GM12878 (cell line): ENCODE results near the gene SLAMF9. TPM values are rescaled to one million over a fixed set of nuclear protein-coding genes. Genes with fewer than 3 reads are reported as not detected.

Source experiments
- ATAC-seq: fragments of 200-7000 bp; cut with Tn5 transposase; 3 replicates; pipeline ENCODE4 v1.9.1; 2020; ENCODE audit warnings: mild to moderate bottlenecking, moderate library complexity
- BruUV-seq: library from RNA; stranded (reverse); fragments of 400-500 nt; replicated peaks from 2 replicates; lab custom pipeline; 2021; lab: Mats Ljungman, UMichigan
- CTCF ChIA-PET: fragments of 300-600 bp; sonication (Branson Sonifier 250); formaldehyde crosslinking; extraction: SDS; loops from one replicate; lab custom pipeline; 2021; ENCODE audit warnings: inconsistent platforms; lab: Yijun Ruan, JAX
- POLR2A ChIA-PET: fragments of 350-600 bp; formaldehyde crosslinking; extraction: SDS; loops from one replicate; lab custom pipeline; 2021; ENCODE audit warnings: inconsistent platforms; lab: Charles Lee
- RAD21 ChIA-PET: fragments of 300-600 bp; sonication (Branson Sonifier 250); formaldehyde crosslinking; loops from one replicate; lab custom pipeline; 2023; ENCODE audit warnings: antibody characterized with exemption; ENCODE audit not compliant: unreplicated experiment; lab: Charles Lee
- SMC1A ChIA-PET: fragments of 300-600 bp; sonication (Branson Sonifier 250); formaldehyde crosslinking; loops from one replicate; lab custom pipeline; 2023; ENCODE audit not compliant: unreplicated experiment, uncharacterized antibody; lab: Charles Lee
- DNase-seq: peaks from one replicate; pipeline ENCODE4 v3.0.0-alpha.2; 2011; ENCODE audit warnings: low read depth, low spot score
- FAIRE-seq: peaks from 3 replicates; lab custom pipeline; 2011; peaks lifted over from hg19 to GRCh38; lab: Jason Lieb, UNC
- H2AFZ ChIP-seq: 2 replicates; pipeline ENCODE4 v1.6.0; 2011; ENCODE audit warnings: low read depth, low read length, control low read depth; ENCODE audit not compliant: control insufficient read depth
- H3K27ac ChIP-seq: 2 replicates; pipeline ENCODE4 v1.5.1; 2011; ENCODE audit warnings: control low read depth; ENCODE audit not compliant: control insufficient read depth, insufficient read depth
- H3K27me3 ChIP-seq, 2 experiments: replicated peaks in 1 of 2; 2 replicates each; pipeline versions ENCODE4 v1.6.0 to v1.6.1; 2011; ENCODE audit warnings: low read length in 1 of 2; ENCODE audit not compliant: control insufficient read depth in 2 of 2, insufficient read depth in 2 of 2
- H3K36me3 ChIP-seq, 2 experiments: 2 replicates each; pipeline ENCODE4 v1.5.1; 2011; ENCODE audit warnings: low read length in 1 of 2; ENCODE audit not compliant: control insufficient read depth in 2 of 2, insufficient read depth in 2 of 2
- H3K4me1 ChIP-seq: 2 replicates; pipeline ENCODE4 v1.6.1; 2011; ENCODE audit warnings: mild to moderate bottlenecking, low read length, moderate library complexity, mixed read lengths; ENCODE audit not compliant: control insufficient read depth, insufficient read depth
- H3K4me2 ChIP-seq: 2 replicates; pipeline ENCODE4 v1.6.0; 2011; ENCODE audit warnings: control low read depth; ENCODE audit not compliant: control insufficient read depth, insufficient read depth
- H3K4me3 ChIP-seq: fragments of 200-600 bp; sonication (generic); 2 replicates; pipeline ENCODE4 v1.5.1; 2016
- H3K79me2 ChIP-seq: 2 replicates; pipeline ENCODE4 v1.6.0; 2011; ENCODE audit warnings: low read length; ENCODE audit not compliant: control insufficient read depth, insufficient read depth
- H3K9ac ChIP-seq: 2 replicates; pipeline ENCODE4 v1.8.0; 2011; ENCODE audit warnings: low read length, control low read depth, mixed read lengths; ENCODE audit not compliant: control insufficient read depth, insufficient read depth
- H3K9me3 ChIP-seq: replicated peaks from 3 replicates; pipeline ENCODE4 v1.5.1; 2011; ENCODE audit warnings: mild to moderate bottlenecking, low read length; ENCODE audit not compliant: control insufficient read depth, insufficient read depth
- H4K20me1 ChIP-seq: 2 replicates; pipeline ENCODE4 v1.6.0; 2011; ENCODE audit not compliant: control insufficient read depth, insufficient read depth
- HDAC6 ChIP-seq: fragments of 200-600 bp; sonication (generic); IDR thresholded peaks from one replicate; pipeline ENCODE4 v1.8.0; 2017; ENCODE audit warnings: antibody characterized with exemption; ENCODE audit not compliant: unreplicated experiment
- HDGF ChIP-seq: fragments of 450-650 bp; IDR thresholded peaks from 2 replicates; pipeline ENCODE4 v1.6.1; 2016; ENCODE audit warnings: antibody characterized with exemption
- IKZF1 ChIP-seq: fragments of 450-650 bp; conservative IDR thresholded peaks from 2 replicates; pipeline ENCODE4 v1.6.1; 2017; ENCODE audit warnings: antibody characterized with exemption, mild to moderate bottlenecking
- LARP7 ChIP-seq: fragments of 450-650 bp; IDR thresholded peaks from 2 replicates; pipeline ENCODE4 v1.6.1; 2017; ENCODE audit warnings: mild to moderate bottlenecking
- SUZ12 ChIP-seq: fragments of 200-600 bp; sonication (generic); IDR thresholded peaks from one replicate; pipeline ENCODE4 v1.6.1; 2018; ENCODE audit warnings: antibody characterized with exemption, mild to moderate bottlenecking; ENCODE audit not compliant: unreplicated experiment
- WGBS: methylation state at CpG from one replicate; pipeline ENCODE4 v1.1.6; 2016; ENCODE audit warnings: low lambda C conversion rate; ENCODE audit not compliant: insufficient replicate concordance, insufficient coverage; ENCODE audit errors: missing lambda C conversion rate; 5-methylcytosine and 5-hydroxymethylcytosine counted together
- in situ Hi-C: fragments of 300-500 bp; cut with MboI; formaldehyde crosslinking; loops from 9 replicates; pipeline ENCODE4 v1.14.3; 2018; ENCODE audit warnings: mixed read lengths
- intact Hi-C: fragments of 100-400 bp; cut with micrococcal nuclease; formaldehyde crosslinking; loops from one replicate; pipeline ENCODE4 v1.14.2; 2022; ENCODE audit not compliant: unreplicated experiment
- polyA plus RNA-seq, 11 experiments: library from polyadenylated mRNA; depleted of rRNA in 4 of 11; unstranded in 6 of 11; stranded (reverse) in 5 of 11; fragments of >200 nt; fragmentation: Nextera tagmentation in 4 of 11; fragmentation: Illumina TruSeq in 1 of 11; extraction: Ambion mirVana in 4 of 11; extraction: Trizol in 1 of 11; gene quantifications; 1 replicate in 1 of 11; 2 replicates in 10 of 11; pipeline versions ENCODE4 v1.2.1 to v1.2.3, GENCODE V29; 2011 to 2016; ENCODE audit warnings: inconsistent platforms in 2 of 11, missing spikeins in 2 of 11, low read depth in 1 of 11
- total RNA-seq, 4 experiments: library from RNA; depleted of rRNA in 3 of 4; stranded (reverse); fragments of >200 nt in 3 of 4; fragmentation: Illumina TruSeq in 1 of 4; extraction: Trizol in 1 of 4; gene quantifications; 2 replicates each; pipeline versions ENCODE4 v1.2.1 to v1.2.3, GENCODE V29; 2013 to 2021
- TF ChIP-seq, protein P1 (sequence below): fragments of 450-650 bp; conservative IDR thresholded peaks from 2 replicates; pipeline ENCODE4 v1.6.1; 2017; ENCODE audit warnings: mild to moderate bottlenecking, moderate library complexity

The SLAMF9 gene
- total and polyA plus RNA-seq, 10 of the 15 experiments (the other 5 are each of a cell fraction or from before 2014, with no cell fraction given) = not detected

DNA sequence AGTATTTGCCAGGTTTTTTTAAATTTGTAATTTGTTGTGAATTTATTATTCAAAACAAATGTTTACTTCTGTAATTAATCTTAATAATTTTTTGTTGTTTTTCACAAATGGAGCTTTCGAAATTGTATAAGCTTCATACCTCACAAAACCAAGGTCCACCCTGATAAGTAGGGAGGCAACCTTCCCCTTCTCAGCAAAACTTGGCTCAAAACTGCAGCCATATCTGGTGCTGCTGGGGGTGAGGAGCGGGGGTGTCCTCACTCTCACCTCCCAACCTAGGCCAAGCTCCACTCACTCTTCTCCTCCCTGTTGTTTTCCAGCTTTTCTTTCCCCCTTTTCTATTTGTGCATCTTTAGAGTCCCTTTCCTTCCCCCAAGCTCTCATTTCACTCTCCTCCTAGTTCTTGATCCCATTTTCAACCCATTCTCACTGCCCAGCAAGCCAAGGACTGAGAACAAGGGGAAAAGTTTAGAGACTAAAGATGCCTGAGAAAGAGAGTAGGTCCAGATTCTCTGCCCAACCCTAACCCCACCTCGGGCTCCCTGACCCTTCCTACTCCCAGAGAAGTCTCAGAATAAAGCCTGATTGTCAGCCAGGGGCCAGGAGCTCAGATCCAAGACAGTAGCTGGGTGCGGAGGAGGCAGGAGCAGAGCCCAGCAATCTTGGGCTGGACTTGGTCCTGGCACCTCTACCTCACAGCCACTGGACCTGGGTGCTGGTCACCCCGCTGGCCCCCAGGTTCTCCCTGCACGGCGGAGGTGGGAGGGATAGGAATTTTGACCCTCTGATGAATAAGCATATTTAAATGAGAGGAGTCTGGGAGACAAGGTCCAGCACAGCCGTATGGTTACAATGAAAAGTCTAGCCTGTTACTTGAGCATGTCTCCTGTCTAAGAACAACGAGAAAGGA lies 45.8 kb downstream of the SLAMF9 start:
- H3K9me3 ChIP-seq = no peaks in the 10 kb centered on the region; the same call in 2 of the 3 replicates
- no peak overlapping the region for H3K27ac ChIP-seq
- FAIRE-seq (no peak), DNase-seq (no peak), ATAC-seq (no peak)
- no peaks in the 10 kb centered on the region for H4K20me1 ChIP-seq
- ChIA-PET CTCF (interaction anchor here (1.2 to 8.9 kb wide), 6 partner anchors 11 to 109 kb away, joined by 3 to 68 read pairs (median 4); no protein-coding TSS in a partner anchor), SMC1A (interaction anchor here (1.1 to 1.5 kb wide), 3 partner anchors 14 to 98 kb away, joined by 3 to 7 read pairs (median 4); no protein-coding TSS in a partner anchor), POLR2A (interaction anchor here (0.5 to 0.6 kb wide), 2 partner anchors 99 to 353 kb away, joined by 3 to 6 read pairs; no protein-coding TSS in a partner anchor), RAD21 (interaction anchor here (0.8 to 1.5 kb wide), 3 partner anchors 13 to 15 kb away, joined by 5 read pairs; no protein-coding TSS in a partner anchor)
- no TSS peak for BruUV-seq
- no peaks in the 10 kb centered on the region for H3K36me3 ChIP-seq
- no peak overlapping the region for H2AFZ ChIP-seq
- peaks cover 26% of the 10 kb centered on the region for H3K4me1 ChIP-seq
- no peak overlapping the region for H3K4me2 ChIP-seq
- in situ Hi-C loops = no loop called here
- no peaks in the 10 kb centered on the region; the same call in 1 of the 2 replicates for H3K79me2 ChIP-seq
- no peaks in the 10 kb centered on the region for H3K27me3 ChIP-seq
- no peak overlapping the region for H3K4me3 ChIP-seq
- intact Hi-C loops = no loop called here
- no peak overlapping the region for H3K9ac ChIP-seq
- WGBS = 71% methylated on average over 9 of the region's 9 CpGs
- TF ChIP-seq HDAC6 (no peak), IKZF1 (no peak), LARP7 (no peak), SUZ12 (no peak)

GRCh38 chr1:159906960-159907359 lies 47.1 kb downstream of the SLAMF9 start:
- H3K4me2 ChIP-seq = no peak overlapping the region
- SMC1A ChIA-PET = interaction anchor here (1.1 to 1.5 kb wide), 2 partner anchors 12 to 14 kb away, joined by 4 to 7 read pairs; no protein-coding TSS in a partner anchor
- CTCF ChIA-PET = interaction anchor here (1.4 to 8.9 kb wide), 3 partner anchors 15 to 16 kb away, joined by 3 to 68 read pairs (median 5); no protein-coding TSS in a partner anchor
- POLR2A ChIA-PET = no interaction called here
- H3K4me3 ChIP-seq = no peak overlapping the region
- DNase-seq (no peak), FAIRE-seq (no peak), ATAC-seq (no peak)
- no peak overlapping the region for H3K9ac ChIP-seq
- intact Hi-C loops = no loop called here
- no peaks in the 10 kb centered on the region for H4K20me1 ChIP-seq
- H3K4me1 ChIP-seq = peaks cover 22% of the 10 kb centered on the region
- TF ChIP-seq, protein P1, sequence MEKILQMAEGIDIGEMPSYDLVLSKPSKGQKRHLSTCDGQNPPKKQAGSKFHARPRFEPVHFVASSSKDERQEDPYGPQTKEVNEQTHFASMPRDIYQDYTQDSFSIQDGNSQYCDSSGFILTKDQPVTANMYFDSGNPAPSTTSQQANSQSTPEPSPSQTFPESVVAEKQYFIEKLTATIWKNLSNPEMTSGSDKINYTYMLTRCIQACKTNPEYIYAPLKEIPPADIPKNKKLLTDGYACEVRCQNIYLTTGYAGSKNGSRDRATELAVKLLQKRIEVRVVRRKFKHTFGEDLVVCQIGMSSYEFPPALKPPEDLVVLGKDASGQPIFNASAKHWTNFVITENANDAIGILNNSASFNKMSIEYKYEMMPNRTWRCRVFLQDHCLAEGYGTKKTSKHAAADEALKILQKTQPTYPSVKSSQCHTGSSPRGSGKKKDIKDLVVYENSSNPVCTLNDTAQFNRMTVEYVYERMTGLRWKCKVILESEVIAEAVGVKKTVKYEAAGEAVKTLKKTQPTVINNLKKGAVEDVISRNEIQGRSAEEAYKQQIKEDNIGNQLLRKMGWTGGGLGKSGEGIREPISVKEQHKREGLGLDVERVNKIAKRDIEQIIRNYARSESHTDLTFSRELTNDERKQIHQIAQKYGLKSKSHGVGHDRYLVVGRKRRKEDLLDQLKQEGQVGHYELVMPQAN = no peak
- TF ChIP-seq HDGF = no peak
- RAD21 ChIA-PET = interaction anchor here (1.5 kb wide), 1 partner anchor 14 kb away, joined by 5 read pairs; no protein-coding TSS in a partner anchor
- in situ Hi-C loops = no loop called here
- no peak overlapping the region for H2AFZ ChIP-seq
- BruUV-seq = no TSS peak
- H3K9me3 ChIP-seq = no peaks in the 10 kb centered on the region; the same call in 2 of the 3 replicates
- 21% methylated on average over 1 of the region's 1 CpG for WGBS
- no peaks in the 10 kb centered on the region; the same call in 1 of the 2 replicates for H3K79me2 ChIP-seq
- no peaks in the 10 kb centered on the region for H3K27me3 ChIP-seq
- H3K27ac ChIP-seq = no peak overlapping the region
- no peaks in the 10 kb centered on the region for H3K36me3 ChIP-seq
